ENCODE results near the gene VSTM2L. TPM values are rescaled to one million over a fixed set of nuclear protein-coding genes. Genes with fewer than 3 reads are reported as not detected.

VSTM2L gene
- polyA plus RNA-seq, 1 donor from 2014 or later, result 22.1 TPM

- Histone ChIP-seq H3K36me3 (ENCODE audit: insufficient read depth, low read length) (no peaks in the 10 kb centered on the region), H3K27ac (ENCODE audit: low read length) (no peak overlapping the region)
Measured at GRCh38 chr20:37870294-37870693, 32.6 kb upstream of the VSTM2L start.

GRCh38 chr20:37871751-37872150, 31.2 kb upstream of the VSTM2L start:
- H3K9me3 ChIP-seq (ENCODE audit: low read length), result no peaks in the 10 kb centered on the region
- H2AFZ ChIP-seq (ENCODE audit: low read depth, low read length), result no peak overlapping the region
- no peaks in the 10 kb centered on the region for H3K79me2 ChIP-seq (replicated peaks; ENCODE audit: insufficient read depth, low read length)
- TF ChIP-seq POLR2AphosphoS5 (IDR thresholded peaks at IDR 0.05), result no peak
- TF ChIP-seq TAF1 (IDR thresholded peaks at IDR 0.05; ENCODE audit: low read depth), result no peak
- TF ChIP-seq REST (IDR thresholded peaks at IDR 0.05; ENCODE audit: borderline replicate concordance), result no peak
- no peak for TF ChIP-seq SMC3 (conservative IDR thresholded peaks at IDR 0.05; ENCODE audit: poor library complexity)
- no peak for TF ChIP-seq EZH2 (IDR thresholded peaks at IDR 0.05; ENCODE audit: borderline replicate concordance, insufficient read depth, low read length, poor library complexity, severe bottlenecking)
- TF ChIP-seq MXI1 (conservative IDR thresholded peaks at IDR 0.05; ENCODE audit: poor library complexity, severe bottlenecking), result no peak
- TF ChIP-seq EP300 (conservative IDR thresholded peaks at IDR 0.05; ENCODE audit: poor library complexity, severe bottlenecking), result no peak
- no peak for TF ChIP-seq RAD21 (conservative IDR thresholded peaks at IDR 0.05)
- TF ChIP-seq CTCF (IDR thresholded peaks at IDR 0.05; ENCODE audit: poor library complexity, severe bottlenecking), result no peak
- no peak overlapping the region for H3K27ac ChIP-seq (ENCODE audit: low read length)
- H3F3A ChIP-seq (ENCODE audit: insufficient read depth, low read length, poor library complexity, severe bottlenecking), result no peaks in the 10 kb centered on the region
- H3K27me3 ChIP-seq (ENCODE audit: insufficient read depth, low read depth, low read length), result no peaks in the 10 kb centered on the region
- H3K4me2 ChIP-seq (ENCODE audit: low read length), result no peak overlapping the region
- no peak overlapping the region for H3K4me3 ChIP-seq (ENCODE audit: low read length)
- no peaks in the 10 kb centered on the region for H3K9me2 ChIP-seq (ENCODE audit: insufficient read depth, low read length)
- no peaks in the 10 kb centered on the region for H3K36me3 ChIP-seq (ENCODE audit: insufficient read depth, low read length)
- no peak overlapping the region for H3K9ac ChIP-seq (ENCODE audit: low read length)
- no peaks in the 10 kb centered on the region for H4K20me1 ChIP-seq (ENCODE audit: insufficient read depth)

More at GRCh38 chr20:37870294-37870693, 32.6 kb upstream of the VSTM2L start:
- no peaks in the 10 kb centered on the region for H3K9me2 ChIP-seq (ENCODE audit: insufficient read depth, low read length)
- H4K20me1 ChIP-seq (ENCODE audit: insufficient read depth), result no peaks in the 10 kb centered on the region
- no peaks in the 10 kb centered on the region for H3K79me2 ChIP-seq (replicated peaks; ENCODE audit: insufficient read depth, low read length)
- H3K9ac ChIP-seq (ENCODE audit: low read length), result no peak overlapping the region
- TF ChIP-seq MXI1 (conservative IDR thresholded peaks at IDR 0.05; ENCODE audit: poor library complexity, severe bottlenecking) (no peak), REST (IDR thresholded peaks at IDR 0.05; ENCODE audit: borderline replicate concordance) (no peak), RAD21 (conservative IDR thresholded peaks at IDR 0.05) (no peak), TAF1 (IDR thresholded peaks at IDR 0.05; ENCODE audit: low read depth) (no peak), POLR2AphosphoS5 (IDR thresholded peaks at IDR 0.05) (no peak)
- H3F3A ChIP-seq (ENCODE audit: insufficient read depth, low read length, poor library complexity, severe bottlenecking), result no peaks in the 10 kb centered on the region
- no peak overlapping the region for H2AFZ ChIP-seq (ENCODE audit: low read depth, low read length)
- no peak overlapping the region for H3K4me3 ChIP-seq (ENCODE audit: low read length)
- no peak overlapping the region for H3K4me2 ChIP-seq (ENCODE audit: low read length)
- no peaks in the 10 kb centered on the region for H3K9me3 ChIP-seq (ENCODE audit: low read length)
- no peaks in the 10 kb centered on the region for H3K27me3 ChIP-seq (ENCODE audit: insufficient read depth, low read depth, low read length)
